Measurements from ENCODE around the gene INSC. TPM values are rescaled to one million over a fixed set of nuclear protein-coding genes. Genes with fewer than 3 reads are reported as not detected.

INSC gene
- total and polyA plus RNA-seq, 8 donors: 0.34 to 1.1 (median 0.57) TPM

- ATAC-seq (peak; percentile 45), DNase-seq (peak in 3 of 4 donors; percentile 14 to 74 (median 44))
- intact Hi-C loops (cut with DNase I): loop anchor here in 1 of 2 donors (10.0 kb wide), 1 partner anchor 169 kb away; no protein-coding TSS in a partner anchor
- TF ChIP-seq CTCF (IDR thresholded peaks at IDR 0.05): no peak
- no peaks in the 10 kb centered on the region for H3K36me3 ChIP-seq
- H3K4me1 ChIP-seq: peaks cover 16 to 18% of the 10 kb centered on the region in 2 donors
- H3K27me3 ChIP-seq: peaks cover 19 to 53% of the 10 kb centered on the region in 2 donors
- no peak within 1 kb of the TSS for H3K27ac ChIP-seq
- H3K4me3 ChIP-seq: peak within 1 kb of the TSS; percentile 6 to 13
- peaks cover 0 to 13% of the 10 kb centered on the region in 2 donors for H3K9me3 ChIP-seq
Measured at GRCh38 chr11:15073361-15074205, 41.1 kb upstream of the INSC start, which contains the start of gene CALCB. Gene CALCB, plus strand, starts transcription at chr11:15073593. Its CDS starts 1,126 bp downstream, at chr11:15074719.

- peak; percentile 67 to 91 (median 80) for DNase-seq
- intact Hi-C loops (cut with DNase I): loop anchor here in 1 of 2 donors (10.0 kb wide), 1 partner anchor 170 kb away; no protein-coding TSS in a partner anchor
- Histone ChIP-seq H3K27me3 (peaks cover 19 to 53% of the 10 kb centered on the region in 2 donors), H3K36me3 (no peaks in the 10 kb centered on the region), H3K4me1 (peaks cover 16 to 18% of the 10 kb centered on the region in 2 donors), H3K27ac (no peak overlapping the region), H3K4me3 (peak overlapping the region in 1 of 2 donors; percentile 13), H3K9me3 (peaks cover 0 to 6% of the 10 kb centered on the region in 2 donors)
- TF ChIP-seq CTCF (IDR thresholded peaks at IDR 0.05): peak; percentile 71 to 79
- peak; percentile 96 for ATAC-seq
Measured at GRCh38 chr11:15074206-15075161, 40.2 kb upstream of the INSC start.

GRCh38 chr11:15075162-15075526 lies 39.6 kb upstream of the INSC start:
- Histone ChIP-seq H3K27ac (no peak overlapping the region), H3K9me3 (no peaks in the 10 kb centered on the region), H3K4me1 (peaks cover 16 to 18% of the 10 kb centered on the region in 2 donors), H3K27me3 (peaks cover 19 to 53% of the 10 kb centered on the region in 2 donors), H3K36me3 (no peaks in the 10 kb centered on the region), H3K4me3 (no peak overlapping the region)
- intact Hi-C loops (cut with DNase I): loop anchor here in 1 of 2 donors (10.0 kb wide), 1 partner anchor 170 kb away; no protein-coding TSS in a partner anchor
- DNase-seq (peak in 1 of 4 donors; percentile 3), ATAC-seq (no peak)
- no peak for TF ChIP-seq CTCF (IDR thresholded peaks at IDR 0.05)

- no peaks in the 10 kb centered on the region for H3K36me3 ChIP-seq
- DNase-seq: no peak
- ATAC-seq: no peak
- no peaks in the 10 kb centered on the region for H3K9me3 ChIP-seq
- no peak overlapping the region for H3K27ac ChIP-seq
- intact Hi-C loops (cut with DNase I): no loop called here
- H3K4me3 ChIP-seq: no peak overlapping the region
- H3K27me3 ChIP-seq: no peaks in the 10 kb centered on the region
- H3K4me1 ChIP-seq: no peaks in the 10 kb centered on the region
- no peak for TF ChIP-seq CTCF (IDR thresholded peaks at IDR 0.05)
Measured at GRCh38 chr11:15091175-15091574, 23.5 kb upstream of the INSC start.

All from left lung (tissue), 10 donors.